ENCODE results near the gene ZNF649.

- TF ChIP-seq, protein P1, sequence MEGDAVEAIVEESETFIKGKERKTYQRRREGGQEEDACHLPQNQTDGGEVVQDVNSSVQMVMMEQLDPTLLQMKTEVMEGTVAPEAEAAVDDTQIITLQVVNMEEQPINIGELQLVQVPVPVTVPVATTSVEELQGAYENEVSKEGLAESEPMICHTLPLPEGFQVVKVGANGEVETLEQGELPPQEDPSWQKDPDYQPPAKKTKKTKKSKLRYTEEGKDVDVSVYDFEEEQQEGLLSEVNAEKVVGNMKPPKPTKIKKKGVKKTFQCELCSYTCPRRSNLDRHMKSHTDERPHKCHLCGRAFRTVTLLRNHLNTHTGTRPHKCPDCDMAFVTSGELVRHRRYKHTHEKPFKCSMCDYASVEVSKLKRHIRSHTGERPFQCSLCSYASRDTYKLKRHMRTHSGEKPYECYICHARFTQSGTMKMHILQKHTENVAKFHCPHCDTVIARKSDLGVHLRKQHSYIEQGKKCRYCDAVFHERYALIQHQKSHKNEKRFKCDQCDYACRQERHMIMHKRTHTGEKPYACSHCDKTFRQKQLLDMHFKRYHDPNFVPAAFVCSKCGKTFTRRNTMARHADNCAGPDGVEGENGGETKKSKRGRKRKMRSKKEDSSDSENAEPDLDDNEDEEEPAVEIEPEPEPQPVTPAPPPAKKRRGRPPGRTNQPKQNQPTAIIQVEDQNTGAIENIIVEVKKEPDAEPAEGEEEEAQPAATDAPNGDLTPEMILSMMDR (conservative IDR thresholded peaks at IDR 0.05): no peak
- no peak for TF ChIP-seq ZFX (IDR thresholded peaks at IDR 0.05)
These were observed 40.2 kb upstream of the ZNF649 start for GRCh38 chr19:51944798-51945552.
